Heart left ventricle (tissue), 16 donors: ENCODE measurements around the gene LIME1. TPM values are rescaled to one million over a fixed set of nuclear protein-coding genes. Genes with fewer than 3 reads are reported as not detected.
"Not testable (repeated sequence)": the region's sequence is repeated elsewhere in the genome, so short reads cannot be mapped to it uniquely, and the experiment has no call there.

Experiments used
- ATAC-seq, 4 donors: fragments of 200-7000 bp; cut with Tn5 transposase; one replicate each; pipeline ENCODE4 v1.9.1; 2020 to 2022; ENCODE audit warnings: moderate library complexity in 4 of 4, mild to moderate bottlenecking in 3 of 4, moderate number of reproducible peaks in 1 of 4
- DNase-seq, 5 donors: peaks; one replicate each; pipeline ENCODE4 v3.0.0-alpha.2; 2020
- H3K27ac ChIP-seq, 12 donors: fragments of 200-600 bp; sonication (generic) in 4 of 12; one replicate each; pipeline versions ENCODE4 v1.5.0 to v1.8.0; 2016 to 2022; ENCODE audit warnings: mild to moderate bottlenecking in 2 of 12
- H3K27me3 ChIP-seq, 9 donors: fragments of 200-600 bp; sonication (generic) in 2 of 9; one replicate each; pipeline versions ENCODE4 v1.5.1 to v1.8.0; 2016 to 2022; ENCODE audit warnings: mild to moderate bottlenecking in 3 of 9
- H3K36me3 ChIP-seq, 9 donors: fragments of 200-600 bp; sonication (generic) in 2 of 9; one replicate each; pipeline versions ENCODE4 v1.5.0 to v1.8.0; 2018 to 2022; ENCODE audit warnings: mild to moderate bottlenecking in 2 of 9
- H3K4me1 ChIP-seq, 12 donors: fragments of 200-600 bp; sonication (generic) in 4 of 12; one replicate each; pipeline versions ENCODE4 v1.5.0 to v1.8.0; 2016 to 2022; ENCODE audit warnings: mild to moderate bottlenecking in 3 of 12
- H3K4me3 ChIP-seq, 12 donors: fragments of 200-600 bp; sonication (generic) in 4 of 12; one replicate each; pipeline versions ENCODE4 v1.5.0 to v1.8.0; 2017 to 2022; ENCODE audit warnings: mild to moderate bottlenecking in 9 of 12, moderate library complexity in 4 of 12
- H3K9me3 ChIP-seq, 12 donors: fragments of 200-600 bp; sonication (generic) in 4 of 12; one replicate each; pipeline versions ENCODE4 v1.5.0 to v1.8.0; 2016 to 2022; ENCODE audit warnings: mild to moderate bottlenecking in 1 of 12
- CTCF ChIP-seq, 12 donors: fragments of 200-600 bp; sonication (generic) in 4 of 12; IDR thresholded peaks; one replicate each; pipeline versions ENCODE4 v1.5.0 to v1.8.0; 2018 to 2022; ENCODE audit warnings: antibody characterized with exemption in 12 of 12, mild to moderate bottlenecking in 5 of 12
- POLR2A ChIP-seq, 2 donors: fragments of 450-650 bp; IDR thresholded peaks; one replicate each; pipeline ENCODE4 v1.6.1; 2017; ENCODE audit warnings: antibody characterized with exemption in 2 of 2, mild to moderate bottlenecking in 2 of 2, moderate library complexity in 2 of 2
- WGBS, 4 donors: extraction: QIAGEN DNeasy Blood & Tissue Kit in 2 of 4; methylation state at CpG; one replicate each; pipeline versions ENCODE4 v1.1.5 to v1.1.7; 2013 to 2018; 5-methylcytosine and 5-hydroxymethylcytosine counted together
- intact Hi-C, 10 donors: fragments of 100-400 bp; cut with DNase I; formaldehyde crosslinking; loops; one replicate each; pipeline versions ENCODE4 v1.11.1 to v1.14.2; 2022
- polyA plus RNA-seq, 2 donors: library from polyadenylated mRNA; stranded (reverse); fragments of 200-250 nt; gene quantifications; one replicate each; pipeline ENCODE4 v1.2.3, GENCODE V29; 2013
- total RNA-seq, 9 donors: library from RNA; depleted of rRNA in 2 of 9; stranded (reverse); fragments of >200 nt in 2 of 9; fragmentation: NEBNext Ultra II Directional in 3 of 9; extraction: Animal tissue kit (Norgen Biotek cat#: 25700) in 3 of 9; gene quantifications; one replicate each; pipeline versions ENCODE4 v1.1.0 to v1.2.4, GENCODE V29; 2016 to 2023
- donor health status: ischemic (EF 13 %, LVEDD 7.1; RV severe dilation, severe dysfunction).
- donor health status: healthy with polysubstance abuse.
- donor health status: DM: no; HTN: yes; CAD: no.
- donor health status: DM: no; HTN: no; CAD: no.
- donor health status: ischemic (EF 25% LVEDD 6.9; RV normal size, moderate dysfunction).
- donor health status: ischemic (EF 25% LVEDD 5.7; RV mildly dilated, moderate dysfunction).
- donor health status: healthy.
- donor health status: DM: yes; HTN: yes; CAD: no.
- donor health status: ischemic (EF 35%, LVEDD 5.7; RV mildly dilated, moderate dysfunction).
- donor health status: nonischemic (EF 11% LVEDD 7.7; RV severe dilation, severe dysfunction).
- donor health status: DM: yes; HTN: yes; CAD: no.
- donor health status: PGD.
- donor health status: ischemic (EF 29% LVEDD 5.4; RV normal size, mild dysfunction).
- donor health status: nonischemic (EF 23%, LVEDD 6.1; RV moderate dilation, normal function).

Gene LIME1
- total and polyA plus RNA-seq, 11 donors, result 0.95 to 7.1 (median 3.4) TPM

GRCh38 chr20:63718996-63719395, 17.5 kb upstream of the LIME1 start:
- intact Hi-C loops, result loop anchor here in 1 of 10 donors (10.0 kb wide), 1 partner anchor 146 kb away; the partner anchor contains the start of genes ABHD16B and TPD52L2

GRCh38 chr20:63722967-63723622, 13.4 kb upstream of the LIME1 start:
- H3K4me3 ChIP-seq, DNase-seq, H3K4me1 ChIP-seq, intact Hi-C loops, H3K27me3 ChIP-seq, ATAC-seq, H3K27ac ChIP-seq: not testable (repeated sequence)
- WGBS, 4 donors, result 63 to 75% (median 68%) methylated on average over 2 of the region's 2 CpGs
- H3K36me3 ChIP-seq, result peaks cover 0 to 57% (median 27%) of the 10 kb centered on the region in 9 donors
- peaks cover 0 to 34% (median 17%) of the 10 kb centered on the region in 12 donors for H3K9me3 ChIP-seq

More at GRCh38 chr20:63718996-63719395, 17.5 kb upstream of the LIME1 start:
- Histone ChIP-seq H3K27me3 (no peaks in the 10 kb centered on the region), H3K36me3 (peaks cover 3 to 77% (median 50%) of the 10 kb centered on the region in 9 donors), H3K27ac (no peak overlapping the region), H3K4me3 (no peak overlapping the region), H3K4me1 (no peaks in the 10 kb centered on the region), H3K9me3 (peaks cover 0 to 38% (median 18%) of the 10 kb centered on the region in 12 donors)
- TF ChIP-seq CTCF (IDR thresholded peaks at IDR 0.05), result no peak
- no peak for TF ChIP-seq POLR2A (IDR thresholded peaks at IDR 0.05)
- ATAC-seq (no peak), DNase-seq (no peak)
- WGBS, 4 donors, result 97 to 100% (median 100%) methylated on average over 2 of the region's 2 CpGs

GRCh38 chr20:63730189-63730733, 6.2 kb upstream of the LIME1 start:
- Histone ChIP-seq H3K27ac (peak overlapping the region in 1 of 12 donors; percentile 73), H3K36me3 (peaks cover 0 to 32% (median 22%) of the 10 kb centered on the region in 9 donors), H3K4me1 (peaks cover 0 to 24% (median 0%) of the 10 kb centered on the region in 12 donors), H3K9me3 (peaks cover 0 to 10% (median 6%) of the 10 kb centered on the region in 12 donors)
- ATAC-seq, DNase-seq, H3K27me3 ChIP-seq, H3K4me3 ChIP-seq: not testable (repeated sequence)
- 93 to 96% (median 95%) methylated on average over 18 of the region's 18 CpGs for WGBS, 4 donors
- intact Hi-C loops, result loop anchor here in 1 of 10 donors (10.0 kb wide), 1 partner anchor 55 kb away; no protein-coding TSS in a partner anchor

GRCh38 chr20:63731410-63731809, 5.1 kb upstream of the LIME1 start:
- TF ChIP-seq POLR2A (IDR thresholded peaks at IDR 0.05) (no peak), CTCF (IDR thresholded peaks at IDR 0.05) (no peak)
- intact Hi-C loops, result loop anchor here in 1 of 10 donors (10.0 kb wide), 1 partner anchor 57 kb away; no protein-coding TSS in a partner anchor
- H3K27me3 ChIP-seq, result no peaks in the 10 kb centered on the region
- no peaks in the 10 kb centered on the region for H3K9me3 ChIP-seq
- DNase-seq (no peak), ATAC-seq (no peak)
- 76 to 91% (median 87%) methylated on average over 5 of the region's 5 CpGs for WGBS, 4 donors
- peaks cover 0 to 35% (median 31%) of the 10 kb centered on the region in 9 donors for H3K36me3 ChIP-seq
- H3K4me3 ChIP-seq, result no peak overlapping the region
- no peak overlapping the region for H3K27ac ChIP-seq
- H3K4me1 ChIP-seq, result peaks cover 0 to 24% (median 0%) of the 10 kb centered on the region in 12 donors
